C4-2B (cell line): ENCODE results near the gene PKD2.

ENCODE experiments used
- H3K27ac ChIP-seq: fragments of 450-650 bp; 2 replicates; pipeline ENCODE4 v1.5.1; 2017
- CTCF ChIP-seq: fragments of 450-650 bp; conservative IDR thresholded peaks from 2 replicates; pipeline ENCODE4 v1.5.1; 2017; ENCODE audit warnings: mild to moderate bottlenecking
- ZFX ChIP-seq: fragments of 450-650 bp; IDR thresholded peaks from 2 replicates; pipeline ENCODE4 v1.6.1; 2017

Gene PKD2

GRCh38 chr4:88040707-88041106 lies 33.3 kb downstream of the PKD2 start:
- no peak for TF ChIP-seq ZFX
- TF ChIP-seq CTCF: no peak
- H3K27ac ChIP-seq: no peak overlapping the region; the same call in 1 of the 2 replicates

GRCh38 chr4:88041626-88042025 lies 34.2 kb downstream of the PKD2 start:
- TF ChIP-seq CTCF (no peak), ZFX (no peak)
- H3K27ac ChIP-seq: peak overlapping the region; percentile 57

GRCh38 chr4:88043001-88043400 lies 35.6 kb downstream of the PKD2 start:
- H3K27ac ChIP-seq: peak overlapping the region; percentile 57
- TF ChIP-seq CTCF (no peak), ZFX (no peak)

GRCh38 chr4:88043586-88044340 lies 36.3 kb downstream of the PKD2 start:
- no peak for TF ChIP-seq ZFX
- no peak for TF ChIP-seq CTCF
- H3K27ac ChIP-seq: peak overlapping the region; percentile 57; the same call in 1 of the 2 replicates

- no peak overlapping the region for H3K27ac ChIP-seq
- TF ChIP-seq ZFX: no peak
- TF ChIP-seq CTCF: no peak
Measured at GRCh38 chr4:88045021-88045420, 37.6 kb downstream of the PKD2 start.

GRCh38 chr4:88054229-88054628 lies 46.8 kb downstream of the PKD2 start:
- no peak for TF ChIP-seq CTCF
- H3K27ac ChIP-seq: no peak overlapping the region

- H3K27ac ChIP-seq: no peak overlapping the region
- TF ChIP-seq ZFX (no peak), CTCF (peak; percentile 84)
Measured at GRCh38 chr4:88054901-88055300, 47.5 kb downstream of the PKD2 start.
